HFFc6 (cell line): Measurements from ENCODE around the gene ELOVL2. TPM values are rescaled to one million over a fixed set of nuclear protein-coding genes. Genes with fewer than 3 reads are reported as not detected.
"Not testable (repeated sequence)": the region's sequence is repeated elsewhere in the genome, so short reads cannot be mapped to it uniquely, and the experiment has no call there.

Experiments
- DNase-seq: peaks from one replicate; pipeline ENCODE4 v3.0.0-alpha.2; 2018
- H3K27ac Mint-ChIP-seq: 2 replicates; pipeline ENCODE4 v1.8.0; 2020; ENCODE audit warnings: mild to moderate bottlenecking, mixed read lengths
- H3K27me3 Mint-ChIP-seq: 2 replicates; pipeline ENCODE4 v1.8.0; 2021; ENCODE audit warnings: mild to moderate bottlenecking, moderate library complexity, mixed read lengths; ENCODE audit not compliant: insufficient read depth
- H3K36me3 Mint-ChIP-seq: 2 replicates; pipeline ENCODE4 v1.8.0; 2021; ENCODE audit warnings: low read depth, mixed read lengths
- H3K4me1 Mint-ChIP-seq: 2 replicates; pipeline ENCODE4 v1.8.0; 2020; ENCODE audit warnings: low read depth, mixed read lengths
- H3K4me3 Mint-ChIP-seq: 2 replicates; pipeline ENCODE4 v1.8.0; 2020; ENCODE audit warnings: mild to moderate bottlenecking, moderate library complexity, mixed read lengths
- H3K9me3 Mint-ChIP-seq: 2 replicates; pipeline ENCODE4 v1.8.0; 2020; ENCODE audit warnings: mild to moderate bottlenecking, mixed read lengths
- total RNA-seq, 6 experiments: library from RNA; stranded (reverse); fragmentation: NEBNext Ultra II Directional; extraction: Animal tissue kit (Norgen Biotek cat#: 25700); gene quantifications; 2 replicates in 1 of 6; 3 replicates in 5 of 6; pipeline ENCODE4 v1.2.3, GENCODE V29; 2021
- TF ChIP-seq, protein P1 (sequence below): fragments of 200-600 bp; sonication (generic); IDR thresholded peaks from 2 replicates; pipeline ENCODE4 v1.5.0; 2021; ENCODE audit warnings: antibody characterized with exemption, mild to moderate bottlenecking

ELOVL2 gene
- total RNA-seq, 6 experiments from 2014 or later: 0.05 to 0.09 (median 0.05) TPM; not detected in 3

DNA sequence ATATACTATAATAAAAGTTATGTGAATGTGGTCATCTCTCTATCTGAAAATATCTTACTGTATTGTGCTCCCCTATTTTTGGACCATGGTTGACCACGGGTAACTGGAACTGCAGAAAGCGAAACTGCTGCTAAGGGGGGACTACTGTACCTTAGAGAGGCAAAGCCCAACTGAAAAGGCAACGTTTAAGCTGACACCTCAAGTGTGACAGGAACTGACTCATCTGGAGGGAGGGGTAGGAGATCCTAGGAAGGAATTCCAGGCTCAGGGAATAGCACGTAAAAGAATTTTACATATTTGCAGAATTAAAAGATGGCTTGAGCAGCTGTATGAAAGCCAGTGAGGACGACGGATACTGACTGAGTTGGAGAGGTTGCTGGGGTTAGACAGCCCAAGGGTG lies 34.8 kb downstream of the ELOVL2 start:
- H3K27ac Mint-ChIP-seq: no peak overlapping the region

DNA sequence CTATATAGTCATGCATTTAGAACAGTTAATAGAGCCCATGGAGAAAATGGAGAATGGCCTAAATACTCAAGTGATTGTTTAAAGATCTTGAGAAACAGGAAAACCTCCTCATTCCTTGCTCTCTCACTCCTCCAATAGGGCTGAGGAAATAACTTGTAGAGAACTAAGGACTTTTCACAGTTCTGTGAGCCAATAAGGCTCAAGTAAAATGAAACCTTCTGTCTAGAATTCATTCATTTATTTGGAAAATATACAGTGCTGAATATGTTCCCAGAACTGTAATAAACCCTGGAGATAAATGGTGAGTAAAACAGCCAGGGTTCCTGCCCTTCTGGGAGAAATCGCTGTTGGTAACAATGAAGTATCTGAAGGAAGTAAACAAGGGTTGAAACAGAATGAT lies 35.3 kb downstream of the ELOVL2 start:
- H3K36me3 Mint-ChIP-seq: no peaks in the 10 kb centered on the region
- TF ChIP-seq, protein P1, sequence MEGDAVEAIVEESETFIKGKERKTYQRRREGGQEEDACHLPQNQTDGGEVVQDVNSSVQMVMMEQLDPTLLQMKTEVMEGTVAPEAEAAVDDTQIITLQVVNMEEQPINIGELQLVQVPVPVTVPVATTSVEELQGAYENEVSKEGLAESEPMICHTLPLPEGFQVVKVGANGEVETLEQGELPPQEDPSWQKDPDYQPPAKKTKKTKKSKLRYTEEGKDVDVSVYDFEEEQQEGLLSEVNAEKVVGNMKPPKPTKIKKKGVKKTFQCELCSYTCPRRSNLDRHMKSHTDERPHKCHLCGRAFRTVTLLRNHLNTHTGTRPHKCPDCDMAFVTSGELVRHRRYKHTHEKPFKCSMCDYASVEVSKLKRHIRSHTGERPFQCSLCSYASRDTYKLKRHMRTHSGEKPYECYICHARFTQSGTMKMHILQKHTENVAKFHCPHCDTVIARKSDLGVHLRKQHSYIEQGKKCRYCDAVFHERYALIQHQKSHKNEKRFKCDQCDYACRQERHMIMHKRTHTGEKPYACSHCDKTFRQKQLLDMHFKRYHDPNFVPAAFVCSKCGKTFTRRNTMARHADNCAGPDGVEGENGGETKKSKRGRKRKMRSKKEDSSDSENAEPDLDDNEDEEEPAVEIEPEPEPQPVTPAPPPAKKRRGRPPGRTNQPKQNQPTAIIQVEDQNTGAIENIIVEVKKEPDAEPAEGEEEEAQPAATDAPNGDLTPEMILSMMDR: no peak
- no peak overlapping the region for H3K27ac Mint-ChIP-seq
- H3K9me3 Mint-ChIP-seq: no peaks in the 10 kb centered on the region
- no peak for DNase-seq
- H3K4me1 Mint-ChIP-seq: peaks cover 24% of the 10 kb centered on the region
- no peak overlapping the region for H3K4me3 Mint-ChIP-seq
- peaks cover 4% of the 10 kb centered on the region; the same call in 1 of the 2 replicates for H3K27me3 Mint-ChIP-seq

More for the DNA sequence above, 34.8 kb downstream of the ELOVL2 start:
- no peak for DNase-seq
- Mint-ChIP-seq H3K9me3 (no peaks in the 10 kb centered on the region), H3K4me1 (peaks cover 24% of the 10 kb centered on the region), H3K27me3 (peaks cover 4% of the 10 kb centered on the region; the same call in 1 of the 2 replicates), H3K36me3 (no peaks in the 10 kb centered on the region), H3K4me3 (no peak overlapping the region)
- TF ChIP-seq, protein P1: no peak

DNA sequence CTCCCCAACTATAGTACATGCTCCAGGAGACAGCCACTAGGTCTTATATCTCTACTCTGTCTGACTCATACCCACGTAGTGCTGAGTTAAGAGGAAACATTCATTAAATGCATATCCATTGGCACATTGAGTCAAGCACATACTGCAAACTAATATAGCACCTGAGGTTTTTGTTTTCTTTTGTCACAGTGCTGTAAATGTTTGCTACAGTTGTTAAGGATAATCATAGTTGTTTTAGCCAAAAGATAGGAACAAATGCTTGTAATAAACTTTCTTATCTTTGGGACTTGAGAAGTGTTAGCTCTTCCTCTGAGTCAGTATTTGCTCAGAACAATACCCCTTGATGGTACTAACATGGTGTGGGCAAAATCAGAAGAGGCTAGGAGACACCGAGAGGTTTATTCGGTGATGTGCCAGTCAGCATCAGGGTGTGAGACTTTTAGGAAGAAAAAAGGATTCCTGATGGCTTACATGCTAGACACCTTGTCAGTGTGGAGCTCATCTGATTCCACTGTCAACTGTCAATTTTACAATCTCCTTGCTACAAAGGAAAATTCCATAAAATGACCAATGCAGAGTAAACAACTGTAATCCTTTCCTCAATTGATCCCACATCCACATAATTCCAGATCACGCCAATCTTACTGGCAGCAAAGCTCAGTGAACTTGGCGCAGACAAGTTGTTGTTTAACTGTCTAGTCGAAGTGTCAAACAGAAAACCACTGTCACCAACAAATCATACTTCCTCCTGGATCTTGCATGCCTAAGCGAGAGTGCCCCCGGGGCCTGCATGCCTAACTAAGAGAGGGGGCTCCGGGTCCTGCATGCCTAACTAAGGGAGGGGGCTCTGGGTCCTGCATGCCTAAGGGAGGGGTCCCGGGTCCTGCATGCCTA lies 36.1 kb downstream of the ELOVL2 start:
- TF ChIP-seq, protein P1: no peak
- peaks cover 24% of the 10 kb centered on the region for H3K4me1 Mint-ChIP-seq
- no peaks in the 10 kb centered on the region; the same call in 1 of the 2 replicates for H3K27me3 Mint-ChIP-seq
- peak; percentile 22 for DNase-seq
- no peaks in the 10 kb centered on the region for H3K9me3 Mint-ChIP-seq
- no peak overlapping the region for H3K27ac Mint-ChIP-seq
- H3K36me3 Mint-ChIP-seq: no peaks in the 10 kb centered on the region
- H3K4me3 Mint-ChIP-seq: no peak overlapping the region

- H3K4me1 Mint-ChIP-seq: peaks cover 24% of the 10 kb centered on the region
- no peak overlapping the region for H3K4me3 Mint-ChIP-seq
- H3K27ac Mint-ChIP-seq: no peak overlapping the region
- H3K27me3 Mint-ChIP-seq: peaks cover 2% of the 10 kb centered on the region
- H3K9me3 Mint-ChIP-seq: no peaks in the 10 kb centered on the region
- no peak for DNase-seq
- TF ChIP-seq, protein P1: no peak
- H3K36me3 Mint-ChIP-seq: no peaks in the 10 kb centered on the region
Observed at GRCh38 chr6:11006061-11006460, 38.0 kb downstream of the ELOVL2 start.

DNA sequence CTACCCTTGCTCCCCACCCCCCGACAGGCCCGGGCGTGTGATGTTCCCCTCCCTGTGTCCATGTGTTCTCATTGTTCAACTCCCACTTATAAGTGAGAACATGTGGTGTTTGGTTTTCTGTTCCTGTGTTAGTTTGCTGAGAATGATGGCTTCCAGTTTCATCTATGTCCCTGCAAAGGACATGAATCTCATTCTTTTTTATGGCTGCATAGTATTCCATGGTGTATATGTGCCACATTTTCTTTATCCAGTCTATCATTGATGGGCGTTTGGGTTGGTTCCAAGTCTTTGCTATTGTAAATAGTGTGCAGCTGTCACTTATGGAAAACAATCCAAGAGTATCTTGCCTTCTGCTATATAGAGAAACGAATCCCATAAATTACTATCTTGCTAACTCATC lies 40.8 kb downstream of the ELOVL2 start:
- H3K27ac Mint-ChIP-seq, H3K27me3 Mint-ChIP-seq, H3K4me3 Mint-ChIP-seq, H3K36me3 Mint-ChIP-seq, H3K9me3 Mint-ChIP-seq, DNase-seq: not testable (repeated sequence)
- H3K4me1 Mint-ChIP-seq: peaks cover 14% of the 10 kb centered on the region

DNA sequence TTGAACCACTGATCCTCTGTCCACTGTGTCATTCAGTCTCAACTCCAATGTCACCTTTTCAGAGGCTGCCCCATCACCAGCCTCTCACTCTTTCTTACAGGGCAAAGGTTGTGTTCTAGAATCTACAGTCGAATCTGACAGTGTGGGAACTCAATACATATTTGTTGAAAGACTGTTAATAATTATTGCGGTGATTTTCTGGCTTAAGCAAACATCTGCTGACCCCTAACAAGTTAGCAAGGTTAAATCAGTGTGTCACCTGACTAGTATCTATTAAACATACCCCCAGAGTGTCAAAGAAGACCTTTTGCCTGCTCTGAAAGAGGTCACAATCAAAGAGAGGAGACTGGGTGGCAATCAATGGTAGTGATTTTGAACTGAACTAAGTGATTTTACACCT lies 41.9 kb downstream of the ELOVL2 start:
- Mint-ChIP-seq H3K27me3 (peaks cover 7% of the 10 kb centered on the region), H3K4me1 (peaks cover 3% of the 10 kb centered on the region), H3K36me3 (no peaks in the 10 kb centered on the region), H3K4me3 (no peak overlapping the region), H3K27ac (no peak overlapping the region), H3K9me3 (no peaks in the 10 kb centered on the region)
- TF ChIP-seq, protein P1: no peak
- DNase-seq: no peak
